ENCODE measurements around the gene CHKB.
"Not testable (repeated sequence)": the region's sequence is repeated elsewhere in the genome, so short reads cannot be mapped to it uniquely, and the experiment has no call there.

Gene CHKB

DNA sequence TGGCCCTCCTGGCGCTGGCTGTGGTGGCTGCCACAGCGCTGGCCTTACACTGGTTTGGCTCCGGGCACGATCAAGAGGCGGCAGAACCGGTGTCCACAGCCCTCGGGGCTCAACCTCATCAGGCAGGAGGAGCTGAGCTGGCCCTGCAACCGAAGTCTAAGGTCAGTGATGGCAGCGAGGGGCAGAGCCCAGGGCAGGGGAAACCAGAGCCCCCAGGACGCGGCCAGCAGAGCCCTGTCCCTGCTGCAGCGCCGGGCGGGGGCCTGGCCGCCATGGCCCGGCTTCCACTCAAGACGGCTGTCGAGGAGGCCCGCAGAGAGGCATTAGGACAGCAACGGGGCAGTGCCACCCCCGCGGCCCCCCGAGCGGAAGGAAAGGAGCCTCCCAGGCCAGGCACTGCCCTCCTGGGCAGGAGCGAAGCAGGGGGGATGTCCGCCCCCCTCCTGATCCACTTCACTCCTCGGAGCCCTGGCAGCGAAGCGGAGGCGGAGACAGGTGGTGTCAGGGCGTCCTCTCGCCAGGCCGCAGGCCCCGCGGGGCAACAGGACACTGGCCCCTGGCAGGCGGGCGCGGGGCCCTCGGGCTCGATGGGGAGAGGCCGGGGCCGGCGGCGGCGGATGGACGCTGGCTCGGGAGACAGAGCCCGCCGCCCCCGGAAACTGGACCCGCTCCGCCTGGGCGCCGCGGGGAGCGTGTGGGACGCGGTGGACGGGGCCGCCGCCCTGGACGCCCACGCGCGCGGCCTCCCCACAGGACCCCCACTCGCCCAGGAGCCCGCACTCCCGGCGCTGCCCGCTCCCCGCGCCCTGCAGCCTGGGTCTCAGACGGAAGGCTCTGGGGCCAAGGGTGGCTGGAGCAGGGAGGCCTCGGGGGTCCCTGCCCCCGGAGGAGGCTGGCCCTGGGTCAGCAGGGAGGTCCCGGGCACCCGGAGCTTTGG lies 36.1 kb downstream of the CHKB start:
- H3K4me3 ChIP-seq (ENCODE audit: low read length), result no peak overlapping the region
- TF ChIP-seq, protein P1, sequence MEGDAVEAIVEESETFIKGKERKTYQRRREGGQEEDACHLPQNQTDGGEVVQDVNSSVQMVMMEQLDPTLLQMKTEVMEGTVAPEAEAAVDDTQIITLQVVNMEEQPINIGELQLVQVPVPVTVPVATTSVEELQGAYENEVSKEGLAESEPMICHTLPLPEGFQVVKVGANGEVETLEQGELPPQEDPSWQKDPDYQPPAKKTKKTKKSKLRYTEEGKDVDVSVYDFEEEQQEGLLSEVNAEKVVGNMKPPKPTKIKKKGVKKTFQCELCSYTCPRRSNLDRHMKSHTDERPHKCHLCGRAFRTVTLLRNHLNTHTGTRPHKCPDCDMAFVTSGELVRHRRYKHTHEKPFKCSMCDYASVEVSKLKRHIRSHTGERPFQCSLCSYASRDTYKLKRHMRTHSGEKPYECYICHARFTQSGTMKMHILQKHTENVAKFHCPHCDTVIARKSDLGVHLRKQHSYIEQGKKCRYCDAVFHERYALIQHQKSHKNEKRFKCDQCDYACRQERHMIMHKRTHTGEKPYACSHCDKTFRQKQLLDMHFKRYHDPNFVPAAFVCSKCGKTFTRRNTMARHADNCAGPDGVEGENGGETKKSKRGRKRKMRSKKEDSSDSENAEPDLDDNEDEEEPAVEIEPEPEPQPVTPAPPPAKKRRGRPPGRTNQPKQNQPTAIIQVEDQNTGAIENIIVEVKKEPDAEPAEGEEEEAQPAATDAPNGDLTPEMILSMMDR (IDR thresholded peaks at IDR 0.05; ENCODE audit: insufficient read depth, low read depth, low read length, missing control alignments), result no peak
- no peak for DNase-seq (ENCODE audit: low read depth)

DNA sequence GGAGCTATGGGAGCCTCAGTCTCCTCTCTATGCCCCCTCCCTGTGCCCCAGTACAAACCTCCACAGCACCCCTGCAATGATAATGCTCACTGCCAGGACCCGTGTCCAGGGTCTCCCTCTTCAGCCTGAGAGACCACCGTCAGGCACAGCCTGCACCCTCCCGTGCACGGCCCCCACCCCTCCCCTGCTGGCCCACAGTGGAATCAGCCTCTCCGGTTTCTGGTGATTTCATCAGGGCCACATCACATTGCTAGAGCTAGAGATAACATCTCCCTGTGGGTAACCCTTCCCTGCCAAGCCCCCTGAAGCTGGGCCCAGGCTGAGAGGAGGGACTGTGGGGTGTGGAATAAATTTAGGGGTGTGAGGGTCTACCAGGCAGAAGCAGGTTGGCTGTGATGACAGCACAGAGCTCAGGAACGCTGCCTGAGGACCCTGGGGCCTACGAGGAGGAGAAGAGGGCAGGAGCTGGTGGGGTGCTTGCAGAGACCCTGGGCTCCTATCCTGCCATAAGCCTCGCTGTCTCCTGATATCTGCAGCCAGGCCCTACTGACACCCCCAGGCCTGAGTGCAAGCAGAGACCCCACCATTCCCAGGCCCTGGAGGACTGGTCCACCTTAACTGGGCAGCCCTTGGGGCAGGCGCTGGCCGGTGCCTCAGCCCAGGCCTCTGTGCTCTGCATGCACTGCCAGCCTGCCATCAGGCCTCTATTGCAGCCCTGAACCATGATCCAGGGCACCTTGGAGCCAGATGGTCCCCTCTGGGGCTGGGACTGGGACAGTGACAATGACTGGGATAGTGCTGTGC lies 36.9 kb downstream of the CHKB start, which contains the start of gene KLHDC7B:
Gene KLHDC7B, plus strand, starts transcription at position 378 of the 804 bp plus-strand sequence. Its CDS starts 345 bp downstream, at position 723.
- DNase-seq (ENCODE audit: low read depth), result no peak
- H3K4me3 ChIP-seq (ENCODE audit: low read length), result no peak within 1 kb of the TSS
- TF ChIP-seq, protein P1 (IDR thresholded peaks at IDR 0.05; ENCODE audit: insufficient read depth, low read depth, low read length, missing control alignments), result peak; percentile 5

DNA sequence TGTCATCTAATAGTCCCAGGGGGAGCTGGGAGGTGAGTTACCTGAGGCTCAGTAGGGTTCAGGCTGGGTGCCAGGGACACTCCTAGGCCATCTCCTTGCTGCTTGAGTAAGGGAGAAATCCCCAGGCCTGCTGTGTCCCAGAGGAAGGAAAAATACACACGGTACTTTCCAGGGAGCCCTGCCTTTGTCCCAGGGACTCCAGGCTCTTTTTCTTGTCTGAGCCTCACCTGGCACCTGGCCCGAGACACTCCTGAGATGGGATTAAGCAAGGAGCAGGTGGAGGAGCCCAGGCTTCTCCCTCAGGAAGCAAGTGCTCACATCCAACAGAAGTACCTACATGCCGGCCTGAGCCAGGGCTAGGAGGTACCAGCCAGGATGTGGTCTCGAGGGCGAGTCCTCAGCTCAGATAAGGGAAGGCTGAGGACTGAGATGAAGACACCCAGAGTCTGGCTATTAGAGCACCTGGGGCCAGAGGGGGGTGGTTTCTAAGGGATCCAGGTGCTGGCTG lies 37.8 kb downstream of the CHKB start:
- peak; percentile 93 for DNase-seq (ENCODE audit: low read depth)
- TF ChIP-seq, protein P1 (IDR thresholded peaks at IDR 0.05; ENCODE audit: insufficient read depth, low read depth, low read length, missing control alignments), result no peak
- H3K4me3 ChIP-seq (ENCODE audit: low read length), result peak overlapping the region; percentile 19

DNA sequence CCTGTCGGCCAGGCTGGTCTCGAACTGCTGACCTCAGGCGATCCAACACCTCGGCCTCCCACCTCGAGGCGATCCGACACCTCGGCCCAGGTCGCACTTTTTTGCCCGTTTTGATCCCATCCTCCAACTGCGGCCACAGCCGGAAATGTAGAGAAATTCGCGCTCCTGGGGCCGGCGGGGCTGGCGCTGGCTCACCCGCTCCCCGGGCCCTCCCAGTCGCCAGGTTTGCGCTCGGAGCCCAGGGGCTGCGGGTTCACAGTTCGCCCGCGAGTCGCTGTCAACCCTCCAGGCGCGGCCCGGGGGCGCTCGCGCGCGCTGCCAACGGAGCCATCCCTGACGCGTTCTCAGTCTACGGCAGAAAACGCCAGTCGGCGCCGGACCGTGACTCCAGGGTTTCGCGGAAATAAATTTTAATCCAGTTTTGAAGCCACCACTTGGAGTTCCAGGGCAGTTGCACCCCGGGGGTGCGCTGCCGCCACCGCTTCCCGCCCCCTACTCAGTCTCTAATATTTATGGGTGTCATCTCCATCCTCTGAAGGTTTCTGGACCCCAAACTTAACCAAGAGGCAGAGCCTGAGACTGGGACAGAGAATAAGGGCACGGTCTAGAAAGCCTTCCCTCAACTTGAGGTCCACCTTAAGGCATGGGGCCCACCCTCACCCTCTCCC lies 38.4 kb downstream of the CHKB start:
- TF ChIP-seq, protein P1 (IDR thresholded peaks at IDR 0.05; ENCODE audit: insufficient read depth, low read depth, low read length, missing control alignments), result peak; percentile 29
- H3K4me3 ChIP-seq (ENCODE audit: low read length), result peak overlapping the region; percentile 19

DNA sequence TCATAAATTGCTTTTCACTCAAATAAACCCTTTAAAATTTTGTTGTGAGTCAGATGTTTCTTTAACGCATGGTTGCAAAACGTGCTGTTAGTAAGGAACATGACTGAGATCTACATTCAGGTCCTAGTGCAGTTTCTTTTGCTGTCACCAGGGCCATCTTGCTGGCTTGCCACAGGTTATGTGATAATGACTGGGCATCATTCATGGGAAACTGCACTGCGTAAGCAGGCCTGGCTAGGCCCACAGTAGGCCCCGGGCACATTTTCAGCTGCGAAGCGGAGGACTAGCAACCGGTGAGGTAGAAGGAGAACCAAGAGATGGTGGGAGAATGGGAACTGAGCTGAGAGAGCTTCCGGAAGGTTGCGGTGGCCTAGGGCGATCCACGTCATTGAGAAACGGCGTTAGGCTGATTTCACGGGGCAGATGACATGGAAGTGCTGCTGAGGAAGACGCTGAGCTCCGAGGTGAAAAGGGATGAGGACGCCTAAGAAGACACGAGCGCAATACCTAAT lies 40.2 kb downstream of the CHKB start:
- TF ChIP-seq, protein P1 (IDR thresholded peaks at IDR 0.05; ENCODE audit: insufficient read depth, low read depth, low read length, missing control alignments), result peak; percentile 38
- peak; percentile 85 for DNase-seq (ENCODE audit: low read depth)
- H3K4me3 ChIP-seq (ENCODE audit: low read length), result no peak overlapping the region

More for the DNA sequence above, 38.4 kb downstream of the CHKB start:
- DNase-seq (ENCODE audit: low read depth), result peak; percentile 71

DNA sequence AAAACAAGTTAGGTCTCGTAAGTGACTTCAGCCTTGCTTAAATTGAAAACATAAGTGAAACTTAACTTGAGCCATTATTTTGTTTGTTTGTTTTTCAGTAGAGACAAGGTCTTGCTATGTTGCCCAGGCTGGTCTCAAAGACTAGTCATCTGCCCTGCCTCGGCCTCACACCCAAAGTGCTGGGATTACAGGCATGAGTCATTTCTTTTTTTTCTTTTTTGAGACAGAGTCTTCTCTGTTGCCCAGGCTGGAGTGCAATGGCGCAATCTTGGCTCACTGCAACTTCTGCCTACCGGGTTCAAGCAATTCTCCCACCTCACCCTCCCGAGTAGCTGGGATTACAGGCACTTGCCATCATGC lies 41.0 kb downstream of the CHKB start:
- not testable (repeated sequence) for H3K4me3 ChIP-seq (ENCODE audit: low read length)
- peak; percentile 98 for DNase-seq (ENCODE audit: low read depth)

Data from epithelial cell of esophagus (primary cell).